ENCODE data around the gene SPRR2B. TPM values are rescaled to one million over a fixed set of nuclear protein-coding genes. Genes with fewer than 3 reads are reported as not detected.

Gene SPRR2B
- total and polyA plus RNA-seq, 3 donors from 2014 or later: 0.62 to 12.4 TPM; not detected in 1

DNA sequence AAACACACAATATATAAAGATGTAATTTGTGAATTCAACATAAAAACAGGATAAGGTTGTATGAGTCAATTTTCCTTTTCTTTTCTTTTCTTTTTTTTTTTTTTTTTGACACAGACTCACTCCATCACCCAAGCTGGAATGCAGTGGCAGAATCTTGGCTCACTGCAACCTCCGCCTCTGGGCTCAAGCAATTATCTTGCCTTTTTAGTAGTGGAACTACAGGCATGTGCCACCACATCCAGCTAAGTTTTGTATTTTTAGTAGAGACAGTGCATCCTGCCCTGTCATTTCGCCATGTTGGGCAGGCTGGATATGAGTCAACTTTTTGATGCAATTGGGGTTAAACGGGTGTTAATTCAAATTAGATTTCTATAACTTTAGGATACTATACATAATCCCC is 10.3 kb upstream of the SPRR2B start:
- H3K36me3 ChIP-seq (ENCODE audit: low read depth, missing control alignments): no peaks in the 10 kb centered on the region
- intact Hi-C loops (cut with DNase I; ENCODE audit: low total_unique reads): no loop called here
- no peak overlapping the region for H3K4me3 ChIP-seq
- TF ChIP-seq POLR2A (IDR thresholded peaks at IDR 0.05): no peak
- TF ChIP-seq, protein P1, sequence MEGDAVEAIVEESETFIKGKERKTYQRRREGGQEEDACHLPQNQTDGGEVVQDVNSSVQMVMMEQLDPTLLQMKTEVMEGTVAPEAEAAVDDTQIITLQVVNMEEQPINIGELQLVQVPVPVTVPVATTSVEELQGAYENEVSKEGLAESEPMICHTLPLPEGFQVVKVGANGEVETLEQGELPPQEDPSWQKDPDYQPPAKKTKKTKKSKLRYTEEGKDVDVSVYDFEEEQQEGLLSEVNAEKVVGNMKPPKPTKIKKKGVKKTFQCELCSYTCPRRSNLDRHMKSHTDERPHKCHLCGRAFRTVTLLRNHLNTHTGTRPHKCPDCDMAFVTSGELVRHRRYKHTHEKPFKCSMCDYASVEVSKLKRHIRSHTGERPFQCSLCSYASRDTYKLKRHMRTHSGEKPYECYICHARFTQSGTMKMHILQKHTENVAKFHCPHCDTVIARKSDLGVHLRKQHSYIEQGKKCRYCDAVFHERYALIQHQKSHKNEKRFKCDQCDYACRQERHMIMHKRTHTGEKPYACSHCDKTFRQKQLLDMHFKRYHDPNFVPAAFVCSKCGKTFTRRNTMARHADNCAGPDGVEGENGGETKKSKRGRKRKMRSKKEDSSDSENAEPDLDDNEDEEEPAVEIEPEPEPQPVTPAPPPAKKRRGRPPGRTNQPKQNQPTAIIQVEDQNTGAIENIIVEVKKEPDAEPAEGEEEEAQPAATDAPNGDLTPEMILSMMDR (IDR thresholded peaks at IDR 0.05): no peak
- no peaks in the 10 kb centered on the region for H3K4me1 ChIP-seq
- 81 to 91% methylated on average over 3 of the region's 3 CpGs for WGBS, 2 donors
- no peak for DNase-seq
- no peak overlapping the region for H3K27ac ChIP-seq
- no peaks in the 10 kb centered on the region for H3K9me3 ChIP-seq
- H3K27me3 ChIP-seq: no peaks in the 10 kb centered on the region

DNA sequence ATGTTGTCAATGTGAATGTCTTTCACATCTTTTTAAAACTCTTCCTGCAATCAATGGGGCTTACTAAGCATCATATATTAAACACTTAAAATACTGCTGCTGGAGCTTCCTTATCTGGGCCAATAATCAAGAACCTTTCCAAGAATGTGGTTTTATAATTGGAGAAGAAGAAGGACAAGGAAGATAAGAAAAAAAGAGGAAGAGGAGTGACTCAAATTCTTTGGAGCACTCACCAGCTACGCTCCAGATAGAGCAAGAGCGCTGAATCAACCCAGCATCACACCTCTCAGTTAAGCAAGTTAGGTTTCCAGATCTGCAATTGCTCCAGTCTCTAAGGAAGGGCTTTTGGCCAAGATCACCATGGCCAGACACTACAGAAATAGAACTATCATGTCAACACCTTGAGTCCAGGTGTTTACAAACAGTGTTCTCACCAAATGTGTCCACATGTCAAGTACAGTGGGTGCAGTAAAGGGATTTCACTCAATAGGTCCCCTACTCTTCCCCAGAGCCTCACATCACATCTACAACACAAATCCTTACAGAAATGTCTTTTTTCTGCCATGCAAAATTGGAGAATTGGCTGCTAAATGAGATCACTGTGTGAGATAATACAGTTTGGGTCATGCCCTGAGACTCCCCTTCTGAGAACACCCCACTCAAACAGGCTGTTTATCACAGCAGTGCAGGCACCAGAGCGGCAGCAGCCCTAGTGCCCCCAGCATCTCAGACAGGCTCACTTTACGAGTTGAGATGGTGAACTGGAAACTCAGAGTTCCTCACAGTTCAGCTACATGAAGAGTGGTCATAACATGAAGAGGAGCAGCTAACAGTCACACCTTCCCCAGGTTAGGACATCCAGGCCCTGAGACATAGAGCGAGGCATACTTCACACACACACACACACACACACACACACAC is 1.7 kb upstream of the SPRR2B start:
- TF ChIP-seq POLR2A (IDR thresholded peaks at IDR 0.05): no peak
- TF ChIP-seq, protein P1 (IDR thresholded peaks at IDR 0.05): no peak
- H3K4me3 ChIP-seq: no peak overlapping the region
- H3K27me3 ChIP-seq: no peaks in the 10 kb centered on the region
- no peak overlapping the region for H3K27ac ChIP-seq
- intact Hi-C loops (cut with DNase I; ENCODE audit: low total_unique reads): no loop called here
- no peaks in the 10 kb centered on the region for H3K4me1 ChIP-seq
- no peaks in the 10 kb centered on the region for H3K9me3 ChIP-seq
- no peak for DNase-seq
- 81 to 95% methylated on average over 4 to 5 of the region's 5 CpGs for WGBS, 2 donors
- no peaks in the 10 kb centered on the region for H3K36me3 ChIP-seq (ENCODE audit: low read depth, missing control alignments)

DNA sequence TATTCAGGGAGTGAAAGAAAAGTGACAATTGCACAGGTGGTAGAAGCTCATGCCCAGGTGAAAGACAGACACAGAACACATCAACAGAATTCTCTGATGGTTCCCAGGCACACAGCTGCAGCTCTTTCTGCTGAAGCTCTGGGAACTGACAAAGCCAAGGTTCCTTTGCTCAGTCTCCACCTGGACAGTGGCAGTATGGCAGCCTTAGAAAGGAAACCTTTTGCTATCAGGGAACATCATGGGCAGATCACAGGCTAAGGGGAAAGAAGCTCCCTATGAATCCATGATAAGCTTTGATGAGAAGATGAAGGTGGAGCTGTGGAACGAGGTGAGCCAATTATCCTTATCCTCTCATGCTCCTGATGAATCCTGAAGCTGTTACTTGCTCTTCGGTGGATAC is 1.2 kb downstream of the SPRR2B start:
- Histone ChIP-seq H3K36me3 (ENCODE audit: low read depth, missing control alignments) (no peaks in the 10 kb centered on the region), H3K4me3 (no peak overlapping the region), H3K27ac (no peak overlapping the region), H3K9me3 (no peaks in the 10 kb centered on the region), H3K27me3 (no peaks in the 10 kb centered on the region), H3K4me1 (no peaks in the 10 kb centered on the region)
- 63 to 72% methylated on average over 2 of the region's 2 CpGs for WGBS, 2 donors
- intact Hi-C loops (cut with DNase I; ENCODE audit: low total_unique reads): no loop called here
- TF ChIP-seq POLR2A (IDR thresholded peaks at IDR 0.05): no peak
- TF ChIP-seq, protein P1 (IDR thresholded peaks at IDR 0.05): no peak
- DNase-seq: no peak

DNA sequence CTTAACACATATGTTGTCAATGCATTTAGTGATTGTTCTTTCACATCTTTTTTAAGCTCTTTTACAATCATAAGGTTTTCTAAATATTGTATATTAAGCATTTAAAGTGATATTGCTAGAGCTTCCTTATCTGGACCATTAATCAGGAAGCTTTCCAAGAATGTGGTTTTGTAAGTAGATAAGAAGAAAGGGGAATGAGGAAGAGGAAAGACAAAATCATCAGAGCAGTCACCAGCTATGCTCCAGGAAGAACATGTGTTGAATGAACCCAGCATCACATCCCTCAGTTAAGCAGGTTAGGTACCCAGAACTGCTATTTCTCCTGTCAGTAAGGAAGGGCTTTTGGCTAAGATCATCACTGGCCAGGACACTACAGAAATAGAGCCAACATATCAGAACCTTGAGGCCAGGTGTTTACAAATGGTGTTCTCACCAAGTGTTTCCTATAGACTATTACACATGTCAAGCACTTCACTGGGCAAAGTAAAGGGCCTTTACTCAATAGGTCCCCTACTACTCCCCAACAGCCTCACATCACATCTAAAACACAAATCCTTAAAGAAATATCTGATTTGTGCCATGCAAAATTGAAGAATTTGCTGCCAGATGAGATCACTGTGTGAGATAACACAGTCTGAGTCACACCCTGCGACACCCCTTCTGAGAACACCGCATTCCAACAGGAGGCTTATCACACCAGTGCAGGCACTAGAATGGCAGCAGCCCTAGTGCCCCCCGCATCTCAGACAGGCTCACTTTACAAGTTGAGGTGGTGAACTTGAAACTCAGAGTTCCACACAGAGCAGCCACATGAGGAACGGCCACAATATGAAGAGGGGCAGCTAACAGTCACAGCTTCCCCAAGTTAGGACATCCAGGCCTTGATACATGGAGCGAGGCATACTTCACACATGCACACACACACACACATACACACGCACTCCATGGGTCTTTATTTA is 12.3 kb downstream of the SPRR2B start:
- Histone ChIP-seq H3K4me1 (no peaks in the 10 kb centered on the region), H3K36me3 (ENCODE audit: low read depth, missing control alignments) (no peaks in the 10 kb centered on the region), H3K9me3 (no peaks in the 10 kb centered on the region), H3K27me3 (no peaks in the 10 kb centered on the region), H3K4me3 (no peak overlapping the region), H3K27ac (no peak overlapping the region)
- no peak for DNase-seq
- intact Hi-C loops (cut with DNase I; ENCODE audit: low total_unique reads): no loop called here
- TF ChIP-seq, protein P1 (IDR thresholded peaks at IDR 0.05): no peak
- TF ChIP-seq POLR2A (IDR thresholded peaks at IDR 0.05): no peak
- 86 to 89% methylated on average over 5 to 6 of the region's 6 CpGs for WGBS, 2 donors
